ENCODE results near the gene ANAPC10. TPM values are rescaled to one million over a fixed set of nuclear protein-coding genes. Genes with fewer than 3 reads are reported as not detected.

The ANAPC10 gene
- total and polyA plus RNA-seq, 4 donors = 17.8 to 53.7 (median 21.6) TPM

DNA sequence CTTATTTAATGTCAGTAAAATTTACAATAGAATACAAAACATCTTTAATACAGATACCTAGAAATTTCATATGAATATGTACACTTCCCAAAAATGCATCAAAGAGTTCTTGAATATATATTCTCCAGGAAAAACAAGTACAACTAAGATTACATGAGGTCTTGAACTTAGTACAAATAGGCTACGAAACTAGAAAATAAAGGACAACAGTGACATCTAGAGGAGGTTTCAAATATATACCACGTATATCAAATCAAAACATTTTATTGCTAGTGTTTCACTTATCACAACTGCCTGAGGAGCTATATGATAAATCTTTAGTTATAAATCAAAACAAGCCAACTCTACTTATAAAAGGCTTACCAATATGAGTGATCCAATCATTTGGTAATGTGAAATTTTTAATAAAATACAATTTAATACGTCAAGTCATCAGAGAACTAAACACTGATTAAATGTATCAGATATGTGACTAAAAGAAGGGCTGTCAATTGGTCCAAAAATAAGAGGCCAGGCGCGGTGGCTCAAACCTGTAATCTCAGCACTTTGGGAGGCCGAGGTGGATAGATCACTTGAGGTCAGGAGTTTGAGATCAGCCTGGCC is 36.6 kb downstream of the ANAPC10 start:
- Histone ChIP-seq H3K36me3 (ENCODE audit: control insufficient read depth in 4 of 4, insufficient read depth in 4 of 4, low read length in 4 of 4) (peaks cover 0 to 6% (median 2%) of the 10 kb centered on the region in 4 donors), H3K4me1 (ENCODE audit: control insufficient read depth in 5 of 5, insufficient read depth in 5 of 5, low read length in 5 of 5) (peaks cover 0 to 9% (median 0%) of the 10 kb centered on the region in 5 donors), H3K9me3 (ENCODE audit: control insufficient read depth in 4 of 4, insufficient read depth in 3 of 4, low read length in 3 of 4) (no peaks in the 10 kb centered on the region), H3K4me3 (no peak overlapping the region), H3K27ac (ENCODE audit: low read depth in 1 of 2, low read length in 1 of 2) (no peak overlapping the region), H3K9ac (ENCODE audit: insufficient read depth in 1 of 2, low read length in 2 of 2) (peak overlapping the region in 1 of 2 donors; percentile 13), H3K27me3 (ENCODE audit: control insufficient read depth in 3 of 3, insufficient read depth in 3 of 3, low read length in 2 of 3) (no peaks in the 10 kb centered on the region)
- WGBS, 2 donors = 62 to 64% methylated on average over 6 of the region's 6 CpGs
- DNase-seq (peak in 2 of 3 donors; percentile 74 to 84), ATAC-seq (ENCODE audit: insufficient read depth, low FRiP score) (no peak)
- TF ChIP-seq, protein P1, sequence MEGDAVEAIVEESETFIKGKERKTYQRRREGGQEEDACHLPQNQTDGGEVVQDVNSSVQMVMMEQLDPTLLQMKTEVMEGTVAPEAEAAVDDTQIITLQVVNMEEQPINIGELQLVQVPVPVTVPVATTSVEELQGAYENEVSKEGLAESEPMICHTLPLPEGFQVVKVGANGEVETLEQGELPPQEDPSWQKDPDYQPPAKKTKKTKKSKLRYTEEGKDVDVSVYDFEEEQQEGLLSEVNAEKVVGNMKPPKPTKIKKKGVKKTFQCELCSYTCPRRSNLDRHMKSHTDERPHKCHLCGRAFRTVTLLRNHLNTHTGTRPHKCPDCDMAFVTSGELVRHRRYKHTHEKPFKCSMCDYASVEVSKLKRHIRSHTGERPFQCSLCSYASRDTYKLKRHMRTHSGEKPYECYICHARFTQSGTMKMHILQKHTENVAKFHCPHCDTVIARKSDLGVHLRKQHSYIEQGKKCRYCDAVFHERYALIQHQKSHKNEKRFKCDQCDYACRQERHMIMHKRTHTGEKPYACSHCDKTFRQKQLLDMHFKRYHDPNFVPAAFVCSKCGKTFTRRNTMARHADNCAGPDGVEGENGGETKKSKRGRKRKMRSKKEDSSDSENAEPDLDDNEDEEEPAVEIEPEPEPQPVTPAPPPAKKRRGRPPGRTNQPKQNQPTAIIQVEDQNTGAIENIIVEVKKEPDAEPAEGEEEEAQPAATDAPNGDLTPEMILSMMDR (IDR thresholded peaks at IDR 0.05; ENCODE audit: control extremely low read depth, extremely low read depth) = peak; percentile 6

DNA sequence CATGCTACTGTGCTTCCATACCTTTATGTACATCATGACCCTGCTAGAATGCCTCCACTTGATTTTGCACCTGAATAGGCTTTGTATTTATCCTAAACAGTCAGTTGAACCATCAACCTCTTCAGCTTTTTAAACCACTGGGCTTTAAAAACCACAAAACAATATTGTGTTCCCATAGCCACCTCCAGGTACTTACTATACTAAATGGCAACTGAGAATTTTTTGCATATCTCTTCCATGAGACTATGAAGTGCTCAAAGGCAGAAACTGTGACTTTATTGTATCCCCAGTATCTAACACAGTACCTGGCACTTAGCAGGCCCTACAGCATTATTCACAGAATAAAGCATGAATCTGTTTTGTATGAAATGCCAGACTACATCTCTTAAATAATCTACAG is 39.7 kb downstream of the ANAPC10 start:
- TF ChIP-seq, protein P1 (IDR thresholded peaks at IDR 0.05; ENCODE audit: control extremely low read depth, extremely low read depth) = no peak
- Histone ChIP-seq H3K36me3 (ENCODE audit: control insufficient read depth in 4 of 4, insufficient read depth in 4 of 4, low read length in 4 of 4) (peaks cover 0 to 6% (median 1%) of the 10 kb centered on the region in 4 donors), H3K4me3 (no peak overlapping the region), H3K4me1 (ENCODE audit: control insufficient read depth in 5 of 5, insufficient read depth in 5 of 5, low read length in 5 of 5) (peaks cover 0 to 4% (median 0%) of the 10 kb centered on the region in 5 donors), H3K9me3 (ENCODE audit: control insufficient read depth in 4 of 4, insufficient read depth in 3 of 4, low read length in 3 of 4) (no peaks in the 10 kb centered on the region), H3K9ac (ENCODE audit: insufficient read depth in 1 of 2, low read length in 2 of 2) (no peak overlapping the region), H3K27me3 (ENCODE audit: control insufficient read depth in 3 of 3, insufficient read depth in 3 of 3, low read length in 2 of 3) (no peaks in the 10 kb centered on the region), H3K27ac (ENCODE audit: low read depth in 1 of 2, low read length in 1 of 2) (no peak overlapping the region)
- DNase-seq (no peak), ATAC-seq (ENCODE audit: insufficient read depth, low FRiP score) (no peak)

DNA sequence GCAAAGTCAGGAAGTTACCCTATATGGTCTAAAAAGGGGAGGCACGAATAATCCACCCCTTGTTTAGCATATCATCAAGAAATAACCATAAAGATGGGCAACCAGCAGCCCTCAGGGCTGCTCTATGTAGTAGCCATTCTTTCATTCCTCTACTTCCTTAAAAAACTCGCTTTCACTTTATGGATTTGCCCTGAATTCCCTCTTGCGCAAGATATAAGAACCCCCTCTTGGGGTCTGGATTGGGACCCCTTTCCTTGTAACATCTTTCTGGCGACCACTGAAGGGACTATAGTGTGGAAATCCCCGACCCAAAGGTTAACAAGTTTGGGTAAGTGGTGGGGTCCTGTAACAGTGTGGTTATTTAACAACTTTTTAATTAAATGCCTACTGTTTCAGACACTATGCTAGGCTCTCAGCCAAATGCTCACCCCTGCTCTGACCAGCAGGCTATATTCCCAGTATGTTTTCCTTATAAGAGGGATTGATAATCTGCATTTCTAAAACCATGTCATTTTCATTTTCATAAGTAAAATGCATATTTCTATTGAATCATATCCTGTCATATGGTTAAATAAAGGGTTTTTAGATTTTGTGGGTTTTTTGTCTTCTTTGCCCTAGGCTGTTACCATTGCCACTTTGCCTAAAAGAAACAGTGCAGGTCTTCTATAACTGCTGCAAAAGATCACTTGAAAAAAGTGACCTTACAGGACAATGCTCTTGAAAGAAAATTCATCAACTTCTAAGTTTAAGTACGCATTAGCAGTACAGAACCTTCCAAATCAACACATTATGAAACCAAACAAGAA is 41.5 kb downstream of the ANAPC10 start:
- TF ChIP-seq, protein P1 (IDR thresholded peaks at IDR 0.05; ENCODE audit: control extremely low read depth, extremely low read depth) = no peak
- H3K36me3 ChIP-seq (ENCODE audit: control insufficient read depth in 4 of 4, insufficient read depth in 4 of 4, low read length in 4 of 4) = peaks cover 0 to 2% (median 0%) of the 10 kb centered on the region in 4 donors
- no peak overlapping the region for H3K27ac ChIP-seq (ENCODE audit: low read depth in 1 of 2, low read length in 1 of 2)
- ATAC-seq (ENCODE audit: insufficient read depth, low FRiP score) (no peak), DNase-seq (no peak)
- no peaks in the 10 kb centered on the region for H3K27me3 ChIP-seq (ENCODE audit: control insufficient read depth in 3 of 3, insufficient read depth in 3 of 3, low read length in 2 of 3)
- H3K4me1 ChIP-seq (ENCODE audit: control insufficient read depth in 5 of 5, insufficient read depth in 5 of 5, low read length in 5 of 5) = peaks cover 0 to 4% (median 0%) of the 10 kb centered on the region in 5 donors
- 90 to 94% methylated on average over 6 of the region's 6 CpGs for WGBS, 2 donors
- H3K9me3 ChIP-seq (ENCODE audit: control insufficient read depth in 4 of 4, insufficient read depth in 3 of 4, low read length in 3 of 4) = no peaks in the 10 kb centered on the region
- no peak overlapping the region for H3K9ac ChIP-seq (ENCODE audit: insufficient read depth in 1 of 2, low read length in 2 of 2)
- no peak overlapping the region for H3K4me3 ChIP-seq

Measured in lung (tissue), 12 donors.